ENCODE results near the gene PFKL.

PFKL gene

GRCh38 chr21:44296103-44296519 lies 3.7 kb upstream of the PFKL start:
- H3K27me3 ChIP-seq (ENCODE audit: insufficient read depth, insufficient read length), result no peaks in the 10 kb centered on the region
- DNase-seq (ENCODE audit: low read depth, low spot score), result no peak
- no peaks in the 10 kb centered on the region for H3K36me3 ChIP-seq (ENCODE audit: insufficient read depth, insufficient read length, low read length)
- no peak for TF ChIP-seq YY1 (IDR thresholded peaks at IDR 0.05; ENCODE audit: insufficient read depth, insufficient read length)
- TF ChIP-seq ZNF274 (IDR thresholded peaks at IDR 0.05; ENCODE audit: low read depth, low read length), result no peak
- TF ChIP-seq SUZ12 (IDR thresholded peaks at IDR 0.05; ENCODE audit: extremely low read depth, insufficient read depth, insufficient read length), result no peak
- no peak overlapping the region for H3K4me3 ChIP-seq (ENCODE audit: insufficient read length, low read depth)
- no peaks in the 10 kb centered on the region for H3K9me3 ChIP-seq (ENCODE audit: insufficient read depth, low read length)
- H3K4me1 ChIP-seq (ENCODE audit: insufficient read depth, insufficient read length), result peaks cover 36% of the 10 kb centered on the region
- peak overlapping the region; percentile 43 for H3K9ac ChIP-seq (ENCODE audit: insufficient read length, low read depth)

- DNase-seq (ENCODE audit: low read depth, low spot score), result no peak
- Histone ChIP-seq H3K27me3 (ENCODE audit: insufficient read depth, insufficient read length) (no peaks in the 10 kb centered on the region), H3K36me3 (ENCODE audit: insufficient read depth, insufficient read length, low read length) (peaks cover 1% of the 10 kb centered on the region), H3K4me3 (ENCODE audit: insufficient read length, low read depth) (no peak overlapping the region), H3K4me1 (ENCODE audit: insufficient read depth, insufficient read length) (peaks cover 38% of the 10 kb centered on the region), H3K9ac (ENCODE audit: insufficient read length, low read depth) (peak overlapping the region; percentile 25), H3K9me3 (ENCODE audit: insufficient read depth, low read length) (no peaks in the 10 kb centered on the region)
- TF ChIP-seq YY1 (IDR thresholded peaks at IDR 0.05; ENCODE audit: insufficient read depth, insufficient read length) (no peak), ZNF274 (IDR thresholded peaks at IDR 0.05; ENCODE audit: low read depth, low read length) (no peak), SUZ12 (IDR thresholded peaks at IDR 0.05; ENCODE audit: extremely low read depth, insufficient read depth, insufficient read length) (no peak)
These were observed 2.9 kb upstream of the PFKL start for GRCh38 chr21:44296916-44297315.

- Histone ChIP-seq H3K4me3 (ENCODE audit: insufficient read length, low read depth) (no peak overlapping the region), H3K36me3 (ENCODE audit: insufficient read depth, insufficient read length, low read length) (peaks cover 5% of the 10 kb centered on the region), H3K9me3 (ENCODE audit: insufficient read depth, low read length) (no peaks in the 10 kb centered on the region), H3K27me3 (ENCODE audit: insufficient read depth, insufficient read length) (no peaks in the 10 kb centered on the region), H3K4me1 (ENCODE audit: insufficient read depth, insufficient read length) (peaks cover 36% of the 10 kb centered on the region), H3K9ac (ENCODE audit: insufficient read length, low read depth) (peak overlapping the region; percentile 18)
- TF ChIP-seq YY1 (IDR thresholded peaks at IDR 0.05; ENCODE audit: insufficient read depth, insufficient read length) (no peak), ZNF274 (IDR thresholded peaks at IDR 0.05; ENCODE audit: low read depth, low read length) (no peak), SUZ12 (IDR thresholded peaks at IDR 0.05; ENCODE audit: extremely low read depth, insufficient read depth, insufficient read length) (no peak)
- peak; percentile 89 for DNase-seq (ENCODE audit: low read depth, low spot score)
These were observed 2.1 kb upstream of the PFKL start for GRCh38 chr21:44297525-44298290.

DNA sequence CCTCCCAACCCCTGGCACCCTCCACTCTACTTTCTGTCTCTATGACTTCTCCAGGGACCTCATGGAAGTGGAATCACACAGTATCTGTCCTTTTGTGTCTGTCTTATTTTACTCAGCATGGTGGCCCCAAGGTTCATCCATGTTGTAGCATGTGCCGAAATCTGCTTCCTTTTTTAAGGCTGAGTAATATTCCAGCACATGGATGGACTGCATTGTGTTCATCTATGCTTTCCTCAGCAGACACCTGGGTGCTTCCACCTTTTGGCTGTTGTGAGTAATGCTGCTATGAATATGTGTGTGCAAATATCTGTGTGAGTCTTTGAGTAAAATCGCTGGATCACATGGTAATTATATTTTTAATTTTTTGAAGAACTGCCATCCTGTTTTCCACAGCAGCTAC lies 1.6 kb upstream of the PFKL start:
- TF ChIP-seq YY1 (IDR thresholded peaks at IDR 0.05; ENCODE audit: insufficient read depth, insufficient read length) (no peak), SUZ12 (IDR thresholded peaks at IDR 0.05; ENCODE audit: extremely low read depth, insufficient read depth, insufficient read length) (no peak)
- Histone ChIP-seq H3K27me3 (ENCODE audit: insufficient read depth, insufficient read length) (no peaks in the 10 kb centered on the region), H3K36me3 (ENCODE audit: insufficient read depth, insufficient read length, low read length) (peaks cover 5% of the 10 kb centered on the region), H3K9me3 (ENCODE audit: insufficient read depth, low read length) (no peaks in the 10 kb centered on the region), H3K4me3 (ENCODE audit: insufficient read length, low read depth) (no peak overlapping the region), H3K4me1 (ENCODE audit: insufficient read depth, insufficient read length) (peaks cover 36% of the 10 kb centered on the region), H3K9ac (ENCODE audit: insufficient read length, low read depth) (no peak overlapping the region)
- DNase-seq (ENCODE audit: low read depth, low spot score), result no peak

DNA sequence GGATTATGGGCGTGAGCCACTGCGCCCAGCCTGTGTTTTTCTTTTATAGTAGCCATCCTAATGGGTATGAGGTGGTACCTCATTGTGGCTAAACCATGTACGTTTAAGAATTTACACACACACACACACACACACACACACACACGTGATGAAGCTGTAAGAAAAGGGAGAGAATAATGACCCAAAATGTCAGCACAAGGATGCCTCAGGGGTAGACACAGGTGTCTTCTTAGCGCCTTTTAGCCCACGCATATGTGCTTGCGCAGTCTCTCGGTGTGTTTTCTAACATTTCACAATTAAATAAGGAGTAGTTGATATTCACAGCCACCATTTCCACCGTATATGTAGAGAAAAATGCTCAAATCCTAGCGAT lies 782 bp upstream of the PFKL start:
- H3K27me3 ChIP-seq (ENCODE audit: insufficient read depth, insufficient read length), result no peaks in the 10 kb centered on the region
- H3K4me3 ChIP-seq (ENCODE audit: insufficient read length, low read depth), result peak overlapping the region; percentile 71
- H3K9me3 ChIP-seq (ENCODE audit: insufficient read depth, low read length), result no peaks in the 10 kb centered on the region
- H3K4me1 ChIP-seq (ENCODE audit: insufficient read depth, insufficient read length), result peaks cover 36% of the 10 kb centered on the region
- H3K36me3 ChIP-seq (ENCODE audit: insufficient read depth, insufficient read length, low read length), result peaks cover 11% of the 10 kb centered on the region
- peak overlapping the region; percentile 93 for H3K9ac ChIP-seq (ENCODE audit: insufficient read length, low read depth)
- DNase-seq (ENCODE audit: low read depth, low spot score), result no peak
- TF ChIP-seq ZNF274 (IDR thresholded peaks at IDR 0.05; ENCODE audit: low read depth, low read length) (no peak), SUZ12 (IDR thresholded peaks at IDR 0.05; ENCODE audit: extremely low read depth, insufficient read depth, insufficient read length) (no peak)

DNA sequence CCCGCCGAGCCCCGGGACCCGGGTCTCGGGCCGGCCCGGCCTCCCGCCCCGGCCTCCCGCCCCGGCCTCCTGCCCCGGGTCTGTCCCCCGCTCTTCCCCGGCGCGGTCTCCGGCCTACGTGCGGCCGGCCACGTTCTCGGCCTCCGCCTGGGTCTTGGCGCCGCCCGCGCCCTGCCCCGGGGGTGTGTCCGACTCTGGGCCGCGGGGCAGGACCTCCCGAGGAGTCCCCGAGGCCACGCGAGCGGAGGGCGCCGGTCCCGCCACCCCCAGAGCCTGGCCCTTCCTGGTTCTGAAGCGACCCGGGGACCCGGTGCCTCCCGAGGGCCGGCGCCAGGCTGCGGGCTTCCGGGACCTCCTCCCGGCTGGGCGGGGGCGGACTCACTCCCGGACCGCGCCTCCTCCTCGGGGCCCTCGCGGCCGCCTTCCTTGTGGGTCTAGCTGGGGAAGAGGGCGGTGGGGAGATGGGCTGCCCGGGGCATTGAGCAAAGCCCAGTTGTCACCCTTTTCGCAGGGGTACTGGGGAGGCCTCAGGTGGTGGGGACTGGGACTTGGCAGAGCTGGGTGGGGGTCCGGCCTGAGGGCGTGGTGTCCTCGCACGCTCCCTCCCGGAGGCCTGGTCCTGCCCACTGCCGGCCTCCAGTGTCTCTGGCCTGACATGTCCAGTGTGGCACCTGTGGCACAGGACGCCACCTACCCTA lies 558 bp downstream of the PFKL start:
- no peak for DNase-seq (ENCODE audit: low read depth, low spot score)
- no peak for TF ChIP-seq ZNF274 (IDR thresholded peaks at IDR 0.05; ENCODE audit: low read depth, low read length)
- no peak for TF ChIP-seq YY1 (IDR thresholded peaks at IDR 0.05; ENCODE audit: insufficient read depth, insufficient read length)
- TF ChIP-seq SUZ12 (IDR thresholded peaks at IDR 0.05; ENCODE audit: extremely low read depth, insufficient read depth, insufficient read length), result no peak
- peak overlapping the region; percentile 96 for H3K9ac ChIP-seq (ENCODE audit: insufficient read length, low read depth)
- H3K27me3 ChIP-seq (ENCODE audit: insufficient read depth, insufficient read length), result no peaks in the 10 kb centered on the region
- H3K4me3 ChIP-seq (ENCODE audit: insufficient read length, low read depth), result peak overlapping the region; percentile 71
- peaks cover 40% of the 10 kb centered on the region for H3K4me1 ChIP-seq (ENCODE audit: insufficient read depth, insufficient read length)
- peaks cover 17% of the 10 kb centered on the region for H3K36me3 ChIP-seq (ENCODE audit: insufficient read depth, insufficient read length, low read length)
- H3K9me3 ChIP-seq (ENCODE audit: insufficient read depth, low read length), result no peaks in the 10 kb centered on the region

- Histone ChIP-seq H3K27me3 (ENCODE audit: insufficient read depth, insufficient read length) (no peaks in the 10 kb centered on the region), H3K4me1 (ENCODE audit: insufficient read depth, insufficient read length) (peaks cover 38% of the 10 kb centered on the region), H3K9me3 (ENCODE audit: insufficient read depth, low read length) (no peaks in the 10 kb centered on the region), H3K9ac (ENCODE audit: insufficient read length, low read depth) (peak overlapping the region; percentile 96), H3K4me3 (ENCODE audit: insufficient read length, low read depth) (peak overlapping the region; percentile 71), H3K36me3 (ENCODE audit: insufficient read depth, insufficient read length, low read length) (peaks cover 24% of the 10 kb centered on the region)
- DNase-seq (ENCODE audit: low read depth, low spot score), result no peak
- TF ChIP-seq SUZ12 (IDR thresholded peaks at IDR 0.05; ENCODE audit: extremely low read depth, insufficient read depth, insufficient read length) (no peak), ZNF274 (IDR thresholded peaks at IDR 0.05; ENCODE audit: low read depth, low read length) (no peak), YY1 (IDR thresholded peaks at IDR 0.05; ENCODE audit: insufficient read depth, insufficient read length) (no peak)
These were observed 1.3 kb downstream of the PFKL start for GRCh38 chr21:44301141-44301540.
